A673 (cell line): Measurements from ENCODE around the gene PPP1R7.

ENCODE experiments used
- CTCF ChIP-seq: fragments of 300-800, 200-600 bp; sonication (generic); conservative IDR thresholded peaks from 2 replicates; pipeline ENCODE4 v1.5.1; 2017; ENCODE audit warnings: low read depth, mild to moderate bottlenecking, antibody characterized with exemption, low read length, moderate library complexity, mixed read lengths
- EZH2 ChIP-seq: fragments of 200-600 bp; sonication (generic); IDR thresholded peaks from 2 replicates; pipeline ENCODE4 v1.6.1; 2017; ENCODE audit warnings: borderline replicate concordance, low read depth, mild to moderate bottlenecking, mixed read lengths, antibody characterized with exemption, low read length; ENCODE audit not compliant: poor library complexity, severe bottlenecking

DNA sequence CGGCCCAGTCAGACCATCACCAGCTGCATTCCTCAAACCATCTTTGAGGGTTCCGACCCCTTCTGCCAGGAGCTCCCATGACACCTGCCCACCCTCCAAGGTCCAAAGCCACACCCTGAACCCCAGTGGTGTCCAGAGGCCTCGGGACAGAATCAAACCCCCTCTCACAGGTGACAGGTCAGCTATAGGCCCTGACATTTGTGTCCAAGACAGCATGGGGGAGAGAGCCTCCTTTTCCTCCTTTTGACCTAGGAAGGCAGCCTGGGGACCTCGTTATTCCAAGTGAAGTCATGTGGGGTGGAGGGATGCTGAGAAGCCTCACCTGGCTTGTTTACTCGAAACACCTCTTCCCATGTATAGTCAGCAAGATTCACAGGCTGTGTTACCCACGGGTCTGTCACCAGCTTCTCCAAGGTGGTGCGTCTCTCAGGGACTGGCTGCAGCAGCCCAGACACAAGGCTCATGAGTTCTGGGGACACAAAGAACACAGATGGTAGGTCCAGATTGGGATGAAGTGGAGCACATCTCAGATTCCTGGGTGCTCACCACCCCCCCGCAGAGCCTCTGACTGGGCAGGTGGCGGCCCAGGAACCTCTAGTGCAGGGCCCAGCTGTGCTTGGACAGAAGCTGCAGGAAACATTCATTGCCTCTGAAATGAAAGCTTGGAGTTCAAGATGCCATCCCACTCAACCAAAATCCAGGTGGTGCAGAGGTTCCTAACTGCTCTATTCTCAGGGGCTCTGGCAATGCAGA, 43.1 kb upstream of the PPP1R7 start:
- no peak for TF ChIP-seq CTCF
- no peak for TF ChIP-seq EZH2
